ENCODE data around the gene DPP10.

The DPP10 gene

DNA sequence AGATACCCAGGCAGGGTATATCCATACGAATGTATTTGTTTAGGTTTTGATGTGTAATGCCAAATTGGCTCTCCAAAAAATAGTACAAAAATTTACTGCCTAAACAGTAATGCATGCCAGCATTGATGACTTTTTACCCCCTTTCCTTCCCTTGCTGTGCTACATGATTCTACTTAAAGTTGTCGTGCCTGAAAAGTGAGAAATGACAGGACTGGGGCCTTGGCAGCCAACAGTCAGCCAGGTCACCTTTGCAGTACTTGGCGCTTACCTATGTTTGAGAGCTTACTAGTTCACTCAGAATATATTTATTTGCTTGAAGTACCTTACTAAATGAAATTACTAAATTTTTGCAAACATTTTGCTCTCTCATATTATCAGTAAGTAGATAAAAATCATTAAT lies 1329.1 kb downstream of the DPP10 start:
- H3K4me1 ChIP-seq (ENCODE audit: insufficient read depth, low read length, severe bottlenecking), result no peaks in the 10 kb centered on the region
- no peaks in the 10 kb centered on the region for H3K9me2 ChIP-seq (ENCODE audit: low read depth, low read length)
- no peaks in the 10 kb centered on the region for H3K27me3 ChIP-seq (ENCODE audit: insufficient read depth, low read length)
- no peaks in the 10 kb centered on the region for H3K36me3 ChIP-seq (ENCODE audit: insufficient read depth, low read length)
- H3K79me2 ChIP-seq (ENCODE audit: insufficient read depth, low read length), result no peaks in the 10 kb centered on the region
- H3F3A ChIP-seq (ENCODE audit: insufficient read depth, low read length), result no peaks in the 10 kb centered on the region
- H3K9me3 ChIP-seq (ENCODE audit: low read length), result no peaks in the 10 kb centered on the region
- no peak overlapping the region for H2AFZ ChIP-seq (ENCODE audit: low read length)
- H3K4me3 ChIP-seq (ENCODE audit: low read depth, low read length, poor library complexity, severe bottlenecking), result no peak overlapping the region
- H3K9ac ChIP-seq (ENCODE audit: low read length), result no peak overlapping the region
- TF ChIP-seq EZH2 (IDR thresholded peaks at IDR 0.05; ENCODE audit: borderline replicate concordance, low read length), result no peak
- TF ChIP-seq, protein P1, sequence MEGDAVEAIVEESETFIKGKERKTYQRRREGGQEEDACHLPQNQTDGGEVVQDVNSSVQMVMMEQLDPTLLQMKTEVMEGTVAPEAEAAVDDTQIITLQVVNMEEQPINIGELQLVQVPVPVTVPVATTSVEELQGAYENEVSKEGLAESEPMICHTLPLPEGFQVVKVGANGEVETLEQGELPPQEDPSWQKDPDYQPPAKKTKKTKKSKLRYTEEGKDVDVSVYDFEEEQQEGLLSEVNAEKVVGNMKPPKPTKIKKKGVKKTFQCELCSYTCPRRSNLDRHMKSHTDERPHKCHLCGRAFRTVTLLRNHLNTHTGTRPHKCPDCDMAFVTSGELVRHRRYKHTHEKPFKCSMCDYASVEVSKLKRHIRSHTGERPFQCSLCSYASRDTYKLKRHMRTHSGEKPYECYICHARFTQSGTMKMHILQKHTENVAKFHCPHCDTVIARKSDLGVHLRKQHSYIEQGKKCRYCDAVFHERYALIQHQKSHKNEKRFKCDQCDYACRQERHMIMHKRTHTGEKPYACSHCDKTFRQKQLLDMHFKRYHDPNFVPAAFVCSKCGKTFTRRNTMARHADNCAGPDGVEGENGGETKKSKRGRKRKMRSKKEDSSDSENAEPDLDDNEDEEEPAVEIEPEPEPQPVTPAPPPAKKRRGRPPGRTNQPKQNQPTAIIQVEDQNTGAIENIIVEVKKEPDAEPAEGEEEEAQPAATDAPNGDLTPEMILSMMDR (IDR thresholded peaks at IDR 0.05; ENCODE audit: low read length), result no peak
- H3K27ac ChIP-seq (ENCODE audit: low read depth, low read length, poor library complexity, severe bottlenecking), result no peak overlapping the region
- no peaks in the 10 kb centered on the region for H4K20me1 ChIP-seq (ENCODE audit: insufficient read depth, low read length)
- H3K4me2 ChIP-seq (ENCODE audit: low read length), result no peak overlapping the region

DNA sequence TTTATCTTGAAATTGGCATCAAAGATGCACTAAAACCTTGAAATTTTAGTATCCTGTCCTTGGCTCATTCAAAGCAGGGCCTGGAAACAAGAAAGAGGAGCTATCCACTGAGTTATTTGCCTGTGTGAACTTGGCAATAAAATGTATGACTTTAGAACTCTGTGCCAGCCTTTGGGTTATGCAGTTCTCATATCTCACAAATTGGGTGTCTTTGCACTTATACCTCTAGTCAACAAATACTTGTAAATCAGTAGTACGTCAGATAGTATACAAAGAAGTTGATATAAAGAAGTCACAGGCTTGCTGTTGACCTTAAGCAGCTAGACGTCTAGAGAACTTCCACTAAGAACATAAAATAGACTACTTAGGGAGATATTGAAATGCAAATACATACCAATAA lies 1331.9 kb downstream of the DPP10 start:
- H3F3A ChIP-seq (ENCODE audit: insufficient read depth, low read length), result no peaks in the 10 kb centered on the region
- H3K4me2 ChIP-seq (ENCODE audit: low read length), result no peak overlapping the region
- H3K9me2 ChIP-seq (ENCODE audit: low read depth, low read length), result no peaks in the 10 kb centered on the region
- no peaks in the 10 kb centered on the region for H3K9me3 ChIP-seq (ENCODE audit: low read length)
- no peaks in the 10 kb centered on the region for H3K79me2 ChIP-seq (ENCODE audit: insufficient read depth, low read length)
- no peaks in the 10 kb centered on the region for H3K36me3 ChIP-seq (ENCODE audit: insufficient read depth, low read length)
- H3K4me1 ChIP-seq (ENCODE audit: insufficient read depth, low read length, severe bottlenecking), result no peaks in the 10 kb centered on the region
- no peaks in the 10 kb centered on the region for H3K27me3 ChIP-seq (ENCODE audit: insufficient read depth, low read length)
- H2AFZ ChIP-seq (ENCODE audit: low read length), result no peak overlapping the region
- H3K9ac ChIP-seq (ENCODE audit: low read length), result no peak overlapping the region
- no peak overlapping the region for H3K27ac ChIP-seq (ENCODE audit: low read depth, low read length, poor library complexity, severe bottlenecking)
- H3K4me3 ChIP-seq (ENCODE audit: low read depth, low read length, poor library complexity, severe bottlenecking), result no peak overlapping the region
- H4K20me1 ChIP-seq (ENCODE audit: insufficient read depth, low read length), result no peaks in the 10 kb centered on the region
- TF ChIP-seq EZH2 (IDR thresholded peaks at IDR 0.05; ENCODE audit: borderline replicate concordance, low read length), result no peak
- TF ChIP-seq, protein P1 (IDR thresholded peaks at IDR 0.05; ENCODE audit: low read length), result no peak

DNA sequence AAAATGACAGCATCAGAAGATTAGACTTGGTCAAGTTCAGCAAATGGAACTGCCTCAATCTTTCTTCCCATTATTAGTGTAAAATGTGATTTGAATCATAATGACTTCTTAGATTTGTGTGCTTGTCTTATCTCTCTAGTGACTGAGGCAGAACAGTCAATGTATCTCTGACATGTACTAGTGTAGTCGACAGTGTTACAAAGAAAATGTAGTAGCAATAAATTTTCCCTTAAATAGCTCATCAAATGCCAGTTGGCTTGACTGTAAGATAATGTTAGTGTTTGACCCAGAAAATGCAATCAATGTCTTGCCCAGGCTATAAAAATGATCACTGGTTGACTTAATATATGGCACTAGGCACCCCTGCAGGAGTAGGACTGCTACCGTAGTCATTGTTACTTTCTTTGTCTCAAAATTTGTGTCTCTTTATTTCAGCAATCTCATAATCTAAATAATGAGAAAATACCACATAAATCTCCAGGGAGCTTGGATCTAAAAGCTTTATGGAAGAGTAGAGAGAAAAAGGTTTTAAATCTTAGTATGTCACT lies 1336.7 kb downstream of the DPP10 start:
- H3K4me1 ChIP-seq (ENCODE audit: insufficient read depth, low read length, severe bottlenecking), result no peaks in the 10 kb centered on the region
- TF ChIP-seq, protein P1 (IDR thresholded peaks at IDR 0.05; ENCODE audit: low read length), result no peak
- no peak for TF ChIP-seq EZH2 (IDR thresholded peaks at IDR 0.05; ENCODE audit: borderline replicate concordance, low read length)
- no peak overlapping the region for H3K9ac ChIP-seq (ENCODE audit: low read length)
- H3K4me3 ChIP-seq (ENCODE audit: low read depth, low read length, poor library complexity, severe bottlenecking), result no peak overlapping the region
- H3K9me3 ChIP-seq (ENCODE audit: low read length), result no peaks in the 10 kb centered on the region
- H3K27me3 ChIP-seq (ENCODE audit: insufficient read depth, low read length), result no peaks in the 10 kb centered on the region
- no peaks in the 10 kb centered on the region for H4K20me1 ChIP-seq (ENCODE audit: insufficient read depth, low read length)
- no peak overlapping the region for H2AFZ ChIP-seq (ENCODE audit: low read length)
- no peak overlapping the region for H3K4me2 ChIP-seq (ENCODE audit: low read length)
- no peaks in the 10 kb centered on the region for H3F3A ChIP-seq (ENCODE audit: insufficient read depth, low read length)
- no peaks in the 10 kb centered on the region for H3K9me2 ChIP-seq (ENCODE audit: low read depth, low read length)
- H3K79me2 ChIP-seq (ENCODE audit: insufficient read depth, low read length), result no peaks in the 10 kb centered on the region
- no peak overlapping the region for H3K27ac ChIP-seq (ENCODE audit: low read depth, low read length, poor library complexity, severe bottlenecking)
- H3K36me3 ChIP-seq (ENCODE audit: insufficient read depth, low read length), result no peaks in the 10 kb centered on the region

Measured in OCI-LY1 (cell line).